Subcutaneous adipose tissue (tissue), 4 donors: ENCODE data around the gene SLC27A5. TPM values are rescaled to one million over a fixed set of nuclear protein-coding genes. Genes with fewer than 3 reads are reported as not detected.

ENCODE experiments used
- CTCF ChIP-seq: fragments of 450-650 bp; IDR thresholded peaks from one replicate; pipeline ENCODE4 v1.5.1; 2016; ENCODE audit warnings: low read depth, mild to moderate bottlenecking, control low read depth, antibody characterized with exemption, moderate library complexity
- total RNA-seq, 4 donors: library from RNA; depleted of rRNA; stranded (reverse); fragments of >200 nt; gene quantifications; one replicate each; pipeline ENCODE4 v1.1.0, GENCODE V29; 2016

The SLC27A5 gene
- total RNA-seq, 4 donors from 2014 or later: 4.2 to 13.4 (median 7.2) TPM

GRCh38 chr19:58552655-58553054 is 40.9 kb upstream of the SLC27A5 start:
- no peak for TF ChIP-seq CTCF

- no peak for TF ChIP-seq CTCF
These were observed 40.0 kb upstream of the SLC27A5 start for GRCh38 chr19:58551577-58552471.

- TF ChIP-seq CTCF: no peak
These were observed 39.3 kb upstream of the SLC27A5 start for GRCh38 chr19:58551123-58551497.

- no peak for TF ChIP-seq CTCF
These were observed 38.8 kb upstream of the SLC27A5 start for GRCh38 chr19:58550362-58551122.

- TF ChIP-seq CTCF: no peak
These were observed 38.0 kb upstream of the SLC27A5 start for GRCh38 chr19:58549664-58550361.

- no peak for TF ChIP-seq CTCF
These were observed 37.3 kb upstream of the SLC27A5 start for GRCh38 chr19:58548859-58549663.
